Mesothelial cell of epicardium (in vitro differentiated cells): Measurements from ENCODE around the gene PRKAA1. TPM values are rescaled to one million over a fixed set of nuclear protein-coding genes. Genes with fewer than 3 reads are reported as not detected.
A peak's percentile ranks its signal among the peaks of the same experiment; 100 is the strongest.

Experiments
- DNase-seq, 2 experiments: peaks; one replicate each; pipeline ENCODE4 v3.0.0; 2021; ENCODE audit warnings: low spot score in 2 of 2; ENCODE audit not compliant: unreplicated experiment in 2 of 2
- H3K27ac Mint-ChIP-seq: 2 replicates; pipeline ENCODE4 v1.8.0; 2021; ENCODE audit warnings: mixed read lengths
- H3K27me3 Mint-ChIP-seq: 2 replicates; pipeline ENCODE4 v1.8.0; 2021; ENCODE audit warnings: low read depth, mixed read lengths
- H3K36me3 Mint-ChIP-seq: 2 replicates; pipeline ENCODE4 v1.8.0; 2021; ENCODE audit warnings: mixed read lengths
- H3K4me1 Mint-ChIP-seq: 2 replicates; pipeline ENCODE4 v1.8.0; 2021; ENCODE audit warnings: mixed read lengths
- H3K4me3 Mint-ChIP-seq: 2 replicates; pipeline ENCODE4 v1.8.0; 2021; ENCODE audit warnings: mild to moderate bottlenecking, moderate library complexity, mixed read lengths
- H3K9me3 Mint-ChIP-seq: 2 replicates; pipeline ENCODE4 v1.8.0; 2021; ENCODE audit warnings: mixed read lengths
- CTCF ChIP-seq: fragments of 200-600 bp; sonication (generic); IDR thresholded peaks from one replicate; pipeline ENCODE4 v1.5.0; 2021; ENCODE audit warnings: antibody characterized with exemption; ENCODE audit not compliant: unreplicated experiment
- total RNA-seq: library from RNA; stranded (reverse); gene quantifications from 3 replicates; pipeline ENCODE4 v1.2.1, GENCODE V29; 2021

PRKAA1 gene
- total RNA-seq, 1 donor from 2014 or later: 60.4 TPM

- Mint-ChIP-seq H3K4me3 (no peak overlapping the region), H3K4me1 (no peaks in the 10 kb centered on the region), H3K36me3 (no peaks in the 10 kb centered on the region), H3K27ac (no peak overlapping the region), H3K9me3 (peaks cover 5% of the 10 kb centered on the region), H3K27me3 (no peaks in the 10 kb centered on the region)
- no peak for DNase-seq
- TF ChIP-seq CTCF: no peak
Measured at GRCh38 chr5:40812125-40812524, 14.0 kb upstream of the PRKAA1 start.

DNA sequence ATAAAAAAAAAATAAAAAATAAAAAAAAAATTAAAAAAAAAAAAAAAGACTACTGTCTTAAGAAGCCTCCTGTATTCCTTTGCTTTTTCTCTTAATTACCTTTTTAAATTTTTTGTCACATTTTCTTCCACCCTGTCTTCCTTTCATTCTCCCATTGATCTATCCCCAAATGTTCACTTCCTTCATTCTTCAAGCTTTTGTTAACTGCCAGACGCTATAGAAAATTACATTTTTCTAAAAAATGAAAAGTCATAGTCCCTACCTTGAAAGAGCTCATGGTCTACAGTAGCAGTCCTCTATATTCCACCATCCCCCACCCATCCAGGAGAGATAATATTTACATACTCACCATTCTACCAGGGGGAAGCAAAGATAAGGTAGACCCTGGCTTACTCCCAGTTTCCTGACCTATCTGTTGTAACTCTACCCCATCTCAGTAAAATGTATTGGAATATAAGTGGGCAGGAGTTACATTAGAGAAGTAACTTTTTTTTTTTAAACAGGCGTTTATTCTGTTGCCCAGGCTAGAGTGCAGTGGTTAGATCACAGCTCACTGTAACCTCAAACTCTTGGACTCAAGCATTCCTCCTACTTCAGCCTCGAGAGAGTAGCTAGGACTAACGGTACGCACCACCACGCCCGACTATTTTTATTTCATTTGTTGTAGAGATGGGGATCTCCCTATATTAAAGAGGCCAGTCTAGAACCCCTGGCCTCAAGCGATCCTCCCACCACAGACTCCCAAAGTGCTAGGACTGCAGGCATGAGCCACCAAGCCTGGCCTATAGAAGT is 3.8 kb upstream of the PRKAA1 start:
- no peak overlapping the region for H3K4me3 Mint-ChIP-seq
- H3K4me1 Mint-ChIP-seq: peaks cover 12% of the 10 kb centered on the region
- no peaks in the 10 kb centered on the region for H3K9me3 Mint-ChIP-seq
- TF ChIP-seq CTCF: no peak
- H3K27me3 Mint-ChIP-seq: no peaks in the 10 kb centered on the region
- no peak for DNase-seq
- no peaks in the 10 kb centered on the region for H3K36me3 Mint-ChIP-seq
- H3K27ac Mint-ChIP-seq: no peak overlapping the region

- no peak for DNase-seq
- Mint-ChIP-seq H3K4me3 (peak overlapping the region; percentile 91), H3K27me3 (no peaks in the 10 kb centered on the region), H3K9me3 (no peaks in the 10 kb centered on the region), H3K27ac (peak overlapping the region; percentile 91), H3K36me3 (peaks cover 3% of the 10 kb centered on the region), H3K4me1 (peaks cover 20% of the 10 kb centered on the region)
- no peak for TF ChIP-seq CTCF
Measured at GRCh38 chr5:40799258-40799657, 1.1 kb upstream of the PRKAA1 start.

DNA sequence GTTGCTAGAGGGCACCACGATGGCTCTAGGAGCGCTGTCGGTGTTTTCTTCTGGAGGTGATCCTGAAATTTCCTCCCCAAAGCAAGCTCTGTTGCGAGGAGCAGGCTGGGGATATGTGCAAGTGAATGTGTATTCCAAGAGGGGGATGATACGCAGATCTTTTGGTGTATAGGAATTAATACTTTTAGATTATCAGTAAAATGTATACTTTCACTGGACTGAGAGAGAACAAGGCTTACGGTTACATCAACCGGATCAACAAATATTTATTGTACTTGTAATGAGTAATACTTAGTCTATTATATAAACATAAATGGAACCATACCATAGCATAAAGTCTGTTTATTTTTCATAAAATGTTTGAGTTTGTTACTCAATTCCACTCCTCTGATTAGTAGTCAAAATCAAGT is 632 bp upstream of the PRKAA1 start:
- H3K27me3 Mint-ChIP-seq: no peaks in the 10 kb centered on the region
- TF ChIP-seq CTCF: no peak
- peak overlapping the region; percentile 91 for H3K4me3 Mint-ChIP-seq
- peak overlapping the region; percentile 91 for H3K27ac Mint-ChIP-seq
- peaks cover 5% of the 10 kb centered on the region for H3K36me3 Mint-ChIP-seq
- no peak for DNase-seq
- H3K4me1 Mint-ChIP-seq: peaks cover 20% of the 10 kb centered on the region
- H3K9me3 Mint-ChIP-seq: no peaks in the 10 kb centered on the region

GRCh38 chr5:40797273-40798011 is 732 bp downstream of the PRKAA1 start:
- Mint-ChIP-seq H3K9me3 (no peaks in the 10 kb centered on the region), H3K27ac (peak overlapping the region; percentile 96), H3K4me1 (peaks cover 20% of the 10 kb centered on the region), H3K4me3 (peak overlapping the region; percentile 88), H3K36me3 (peaks cover 5% of the 10 kb centered on the region), H3K27me3 (no peaks in the 10 kb centered on the region)
- DNase-seq: peak; percentile 66 to 75
- no peak for TF ChIP-seq CTCF
